RWPE2 (cell line): ENCODE data around the gene BICRAL.
A peak's percentile ranks its signal among the peaks of the same experiment; 100 is the strongest.
"Not testable (repeated sequence)": the region's sequence is repeated elsewhere in the genome, so short reads cannot be mapped to it uniquely, and the experiment has no call there.

Experiments used
- ATAC-seq: fragments of 200-7000 bp; cut with Tn5 transposase; 3 replicates; pipeline ENCODE4 v1.9.1; 2021; ENCODE audit warnings: low read depth
- DNase-seq: peaks from one replicate; pipeline ENCODE4 v3.0.0-alpha.2; 2020; ENCODE audit warnings: low spot score
- H3K27ac ChIP-seq: fragments of 450-650 bp; 2 replicates; pipeline ENCODE4 v1.5.1; 2017; ENCODE audit warnings: mild to moderate bottlenecking; ENCODE audit not compliant: poor library complexity, severe bottlenecking
- H3K27me3 ChIP-seq: fragments of 250-450 bp; sonication (Bioruptor Pico); 2 replicates; pipeline ENCODE4 v1.5.1; 2021; ENCODE audit warnings: mild to moderate bottlenecking, moderate library complexity; ENCODE audit not compliant: insufficient read depth, poor library complexity, severe bottlenecking
- H3K36me3 ChIP-seq: fragments of 250-450 bp; sonication (Bioruptor Pico); 2 replicates; pipeline ENCODE4 v1.5.1; 2020; ENCODE audit warnings: low read depth, mild to moderate bottlenecking, moderate library complexity
- H3K4me1 ChIP-seq: fragments of 250-450 bp; sonication (Bioruptor Pico); 2 replicates; pipeline ENCODE4 v1.5.1; 2021; ENCODE audit warnings: mild to moderate bottlenecking, moderate library complexity; ENCODE audit not compliant: insufficient read depth, poor library complexity, severe bottlenecking
- H3K4me3 ChIP-seq: fragments of 250-450 bp; sonication (Bioruptor Pico); 2 replicates; pipeline ENCODE4 v1.5.1; 2021; ENCODE audit warnings: mild to moderate bottlenecking, moderate library complexity; ENCODE audit not compliant: severe bottlenecking
- H3K9me3 ChIP-seq: fragments of 250-450 bp; sonication (Bioruptor Pico); 2 replicates; pipeline ENCODE4 v1.5.1; 2021; ENCODE audit warnings: mild to moderate bottlenecking, moderate library complexity; ENCODE audit not compliant: severe bottlenecking
- TF ChIP-seq, protein P1 (sequence below): fragments of 450-650 bp; IDR thresholded peaks from one replicate; pipeline ENCODE4 v1.5.1; 2017; ENCODE audit warnings: mild to moderate bottlenecking, moderate library complexity; ENCODE audit not compliant: poor library complexity, severe bottlenecking

The BICRAL gene, protein sequence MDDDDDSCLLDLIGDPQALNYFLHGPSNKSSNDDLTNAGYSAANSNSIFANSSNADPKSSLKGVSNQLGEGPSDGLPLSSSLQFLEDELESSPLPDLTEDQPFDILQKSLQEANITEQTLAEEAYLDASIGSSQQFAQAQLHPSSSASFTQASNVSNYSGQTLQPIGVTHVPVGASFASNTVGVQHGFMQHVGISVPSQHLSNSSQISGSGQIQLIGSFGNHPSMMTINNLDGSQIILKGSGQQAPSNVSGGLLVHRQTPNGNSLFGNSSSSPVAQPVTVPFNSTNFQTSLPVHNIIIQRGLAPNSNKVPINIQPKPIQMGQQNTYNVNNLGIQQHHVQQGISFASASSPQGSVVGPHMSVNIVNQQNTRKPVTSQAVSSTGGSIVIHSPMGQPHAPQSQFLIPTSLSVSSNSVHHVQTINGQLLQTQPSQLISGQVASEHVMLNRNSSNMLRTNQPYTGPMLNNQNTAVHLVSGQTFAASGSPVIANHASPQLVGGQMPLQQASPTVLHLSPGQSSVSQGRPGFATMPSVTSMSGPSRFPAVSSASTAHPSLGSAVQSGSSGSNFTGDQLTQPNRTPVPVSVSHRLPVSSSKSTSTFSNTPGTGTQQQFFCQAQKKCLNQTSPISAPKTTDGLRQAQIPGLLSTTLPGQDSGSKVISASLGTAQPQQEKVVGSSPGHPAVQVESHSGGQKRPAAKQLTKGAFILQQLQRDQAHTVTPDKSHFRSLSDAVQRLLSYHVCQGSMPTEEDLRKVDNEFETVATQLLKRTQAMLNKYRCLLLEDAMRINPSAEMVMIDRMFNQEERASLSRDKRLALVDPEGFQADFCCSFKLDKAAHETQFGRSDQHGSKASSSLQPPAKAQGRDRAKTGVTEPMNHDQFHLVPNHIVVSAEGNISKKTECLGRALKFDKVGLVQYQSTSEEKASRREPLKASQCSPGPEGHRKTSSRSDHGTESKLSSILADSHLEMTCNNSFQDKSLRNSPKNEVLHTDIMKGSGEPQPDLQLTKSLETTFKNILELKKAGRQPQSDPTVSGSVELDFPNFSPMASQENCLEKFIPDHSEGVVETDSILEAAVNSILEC

DNA sequence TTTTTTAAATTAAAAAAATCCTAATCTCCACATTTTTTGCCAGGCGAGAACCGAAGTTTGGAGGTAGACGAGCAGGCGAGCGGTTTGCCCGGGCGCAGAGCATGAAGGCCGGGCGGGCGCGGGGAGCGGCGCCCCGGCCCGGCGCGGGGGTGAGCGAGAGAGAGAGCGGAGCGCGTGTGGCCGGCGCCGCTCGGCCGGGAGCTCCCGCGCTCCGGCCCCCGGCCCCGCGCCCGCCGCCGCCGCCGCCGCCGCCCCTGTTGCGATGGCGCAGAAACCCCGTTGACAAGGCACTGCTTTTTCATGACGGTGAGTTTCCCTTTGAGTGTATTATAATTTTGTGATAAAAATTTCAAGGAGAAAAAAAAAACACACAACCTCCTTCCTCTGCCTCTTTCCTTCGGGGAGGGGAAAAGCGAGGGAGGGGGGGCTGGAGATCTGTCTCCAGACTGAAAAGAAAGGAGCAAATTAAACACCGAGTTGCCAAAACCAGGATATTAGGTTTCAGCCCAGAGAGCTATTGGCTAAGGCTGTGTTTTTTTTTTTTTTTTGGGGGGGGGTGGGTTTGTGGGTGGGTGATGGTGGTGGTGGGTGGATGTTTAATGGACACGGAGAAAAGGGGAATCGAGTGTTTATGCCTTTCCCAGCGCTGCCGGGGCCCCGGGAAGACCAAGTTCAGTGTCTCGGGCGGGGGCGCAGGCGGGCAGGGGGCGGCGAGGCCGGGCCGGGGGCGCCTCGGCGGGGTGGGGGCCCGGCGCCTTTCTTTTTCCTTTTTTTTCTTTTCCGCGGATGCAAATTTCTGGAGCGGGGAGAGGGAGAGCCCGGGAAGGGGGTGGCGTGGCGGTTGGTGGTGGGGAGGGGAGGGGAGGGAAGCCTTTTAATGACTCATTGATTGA, at the start of gene BICRAL:
TSS of gene BICRAL (plus strand) at position 257 of the 893 bp plus-strand sequence. CDS start 39,971 bp downstream, outside the sequence.
- Histone ChIP-seq H3K9me3 (no peaks in the 10 kb centered on the region), H3K4me3 (peak within 1 kb of the TSS; percentile 99), H3K27me3 (no peaks in the 10 kb centered on the region), H3K36me3 (0 out of 2 replicates have a peak, but pooled peaks cover 3% of the 10 kb centered on the region), H3K27ac (peak within 1 kb of the TSS; percentile 88), H3K4me1 (peaks cover 15% of the 10 kb centered on the region)
- DNase-seq, result no peak
- TF ChIP-seq, protein P1, sequence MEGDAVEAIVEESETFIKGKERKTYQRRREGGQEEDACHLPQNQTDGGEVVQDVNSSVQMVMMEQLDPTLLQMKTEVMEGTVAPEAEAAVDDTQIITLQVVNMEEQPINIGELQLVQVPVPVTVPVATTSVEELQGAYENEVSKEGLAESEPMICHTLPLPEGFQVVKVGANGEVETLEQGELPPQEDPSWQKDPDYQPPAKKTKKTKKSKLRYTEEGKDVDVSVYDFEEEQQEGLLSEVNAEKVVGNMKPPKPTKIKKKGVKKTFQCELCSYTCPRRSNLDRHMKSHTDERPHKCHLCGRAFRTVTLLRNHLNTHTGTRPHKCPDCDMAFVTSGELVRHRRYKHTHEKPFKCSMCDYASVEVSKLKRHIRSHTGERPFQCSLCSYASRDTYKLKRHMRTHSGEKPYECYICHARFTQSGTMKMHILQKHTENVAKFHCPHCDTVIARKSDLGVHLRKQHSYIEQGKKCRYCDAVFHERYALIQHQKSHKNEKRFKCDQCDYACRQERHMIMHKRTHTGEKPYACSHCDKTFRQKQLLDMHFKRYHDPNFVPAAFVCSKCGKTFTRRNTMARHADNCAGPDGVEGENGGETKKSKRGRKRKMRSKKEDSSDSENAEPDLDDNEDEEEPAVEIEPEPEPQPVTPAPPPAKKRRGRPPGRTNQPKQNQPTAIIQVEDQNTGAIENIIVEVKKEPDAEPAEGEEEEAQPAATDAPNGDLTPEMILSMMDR, result no peak
- ATAC-seq, result no peak; the same call in 2 of the 3 replicates

DNA sequence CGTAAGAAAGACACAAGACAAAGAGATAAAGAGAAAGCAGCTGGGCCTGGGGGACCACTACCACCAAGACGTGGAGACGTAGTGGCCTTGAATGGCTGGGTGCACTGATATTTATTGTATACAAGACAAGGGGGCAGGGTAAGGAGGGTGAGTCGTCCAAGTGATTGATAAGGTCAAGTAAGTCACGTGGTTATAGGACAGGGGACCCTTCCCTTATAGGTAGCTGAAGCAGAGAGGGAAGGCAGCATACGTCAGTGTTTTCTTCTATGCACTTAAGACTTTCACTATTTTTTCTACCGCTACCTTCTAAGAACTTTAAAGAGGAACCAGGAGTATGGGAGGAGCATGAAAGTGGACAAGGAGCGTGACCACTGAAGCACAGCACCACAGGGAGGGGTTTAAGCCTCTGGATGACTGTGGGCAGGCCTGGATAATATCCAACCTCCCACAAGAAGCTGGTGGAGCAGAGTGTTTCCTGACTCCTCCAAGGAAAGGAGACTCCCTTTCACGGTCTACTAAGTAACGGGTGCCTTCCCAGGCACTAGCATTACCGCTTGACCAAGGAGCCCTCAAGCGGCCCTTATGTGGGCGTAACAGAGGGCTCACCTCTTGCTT, 47.9 kb upstream of the BICRAL start:
- not testable (repeated sequence) for H3K36me3 ChIP-seq, H3K4me1 ChIP-seq, H3K9me3 ChIP-seq, H3K27ac ChIP-seq, DNase-seq, H3K4me3 ChIP-seq, H3K27me3 ChIP-seq, ATAC-seq

DNA sequence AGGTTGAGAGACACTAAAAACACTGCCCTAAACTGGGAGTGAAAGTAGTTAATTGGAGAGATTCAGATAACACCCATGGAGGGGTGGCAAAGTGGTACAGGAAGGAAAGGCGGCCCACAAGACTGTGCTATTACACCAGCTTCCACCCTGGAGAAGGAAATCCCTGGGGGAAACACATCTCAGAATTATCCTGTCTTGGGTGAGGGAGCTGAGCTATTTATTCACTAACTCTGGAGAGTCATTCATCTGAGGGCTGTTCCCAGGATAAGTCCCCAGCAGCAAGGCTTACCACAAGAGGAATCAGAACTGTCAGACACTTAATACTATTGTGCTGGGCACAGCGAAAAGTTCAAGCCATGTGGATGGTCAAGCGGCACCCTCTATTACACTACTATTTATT, 45.9 kb upstream of the BICRAL start:
- no peak overlapping the region for H3K4me3 ChIP-seq
- ATAC-seq, result no peak
- H3K36me3 ChIP-seq, result no peaks in the 10 kb centered on the region
- no peaks in the 10 kb centered on the region for H3K4me1 ChIP-seq
- DNase-seq, result no peak
- TF ChIP-seq, protein P1, result no peak
- H3K9me3 ChIP-seq, result peaks cover 3% of the 10 kb centered on the region
- H3K27ac ChIP-seq, result no peak overlapping the region
- H3K27me3 ChIP-seq, result no peaks in the 10 kb centered on the region

DNA sequence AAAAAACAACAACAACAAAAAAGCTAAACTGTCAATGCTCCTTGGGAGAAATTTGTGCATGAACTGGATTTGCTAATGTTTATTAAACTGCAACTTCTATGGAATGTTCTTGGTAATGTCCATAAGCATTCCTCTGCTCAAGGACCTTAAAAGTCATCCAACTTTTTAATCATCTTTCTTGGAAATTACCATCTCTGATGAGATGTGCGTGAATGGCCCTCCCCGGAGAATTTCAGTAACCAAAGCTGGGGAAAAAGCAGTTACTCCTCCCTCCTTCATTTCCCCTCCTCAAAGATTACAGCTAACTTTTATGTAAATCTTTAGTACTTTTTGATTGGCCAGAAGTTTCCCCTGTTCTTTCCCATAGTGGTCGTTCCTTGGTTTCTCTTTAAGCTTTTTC, 41.1 kb upstream of the BICRAL start:
- Histone ChIP-seq H3K9me3 (no peaks in the 10 kb centered on the region), H3K4me3 (no peak overlapping the region), H3K27me3 (no peaks in the 10 kb centered on the region), H3K4me1 (peaks cover 19% of the 10 kb centered on the region), H3K27ac (no peak overlapping the region), H3K36me3 (no peaks in the 10 kb centered on the region)
- TF ChIP-seq, protein P1, result no peak
- DNase-seq (no peak), ATAC-seq (no peak)
